Thyroid gland (tissue), 4 donors: ENCODE results near the gene TRAFD1. TPM values are rescaled to one million over a fixed set of nuclear protein-coding genes. Genes with fewer than 3 reads are reported as not detected.
A peak's percentile ranks its signal among the peaks of the same experiment; 100 is the strongest.

Source experiments
- DNase-seq, 2 donors: peaks; one replicate each; pipeline ENCODE4 v3.0.0-alpha.2; 2019
- H3K27ac ChIP-seq, 3 donors: fragments of 200-600 bp; sonication (generic); 1 replicate in 2 of 3; 2 replicates in 1 of 3; pipeline ENCODE4 v1.5.1; 2016 to 2019; ENCODE audit warnings: mild to moderate bottlenecking in 1 of 3, moderate library complexity in 1 of 3
- H3K27me3 ChIP-seq: fragments of 200-600 bp; sonication (generic); one replicate; pipeline ENCODE4 v1.5.1; 2019
- H3K36me3 ChIP-seq, 2 donors: fragments of 200-600 bp; sonication (generic); one replicate each; pipeline ENCODE4 v1.5.1; 2016 to 2019
- H3K4me1 ChIP-seq, 2 donors: fragments of 200-600 bp; sonication (generic); one replicate each; pipeline ENCODE4 v1.5.1; 2017 to 2019
- H3K4me3 ChIP-seq, 3 donors: fragments of 200-600 bp; sonication (generic); replicated peaks in 1 of 3; 1 replicate in 2 of 3; 2 replicates in 1 of 3; pipeline ENCODE4 v1.5.1; 2016; ENCODE audit warnings: mild to moderate bottlenecking in 1 of 3
- H3K9me3 ChIP-seq: fragments of 200-600 bp; sonication (generic); one replicate; pipeline ENCODE4 v1.5.1; 2017
- CTCF ChIP-seq, 6 experiments: fragments of 200-600 bp in 3 of 6; fragments of 450-650 bp in 3 of 6; sonication (generic) in 3 of 6; IDR thresholded peaks; one replicate each; pipeline ENCODE4 v1.5.1; 2016 to 2019; ENCODE audit warnings: antibody characterized with exemption in 6 of 6, mild to moderate bottlenecking in 2 of 6, inconsistent platforms in 1 of 6, moderate library complexity in 1 of 6
- POLR2A ChIP-seq, 2 donors: fragments of 450-650 bp; IDR thresholded peaks; one replicate each; pipeline ENCODE4 v1.6.1; 2017; ENCODE audit warnings: antibody characterized with exemption in 2 of 2, mild to moderate bottlenecking in 2 of 2, moderate library complexity in 1 of 2
- WGBS, 2 donors: methylation state at CpG; one replicate each; pipeline ENCODE4 v1.1.5; 2017; 5-methylcytosine and 5-hydroxymethylcytosine counted together
- intact Hi-C: fragments of 100-400 bp; cut with DNase I; formaldehyde crosslinking; loops from one replicate; pipeline ENCODE4 v1.15.1; 2023
- total RNA-seq, 4 donors: library from RNA; depleted of rRNA; stranded (reverse); fragments of >200 nt; gene quantifications; one replicate each; pipeline ENCODE4 v1.2.3, GENCODE V29; 2016

Gene TRAFD1
- total RNA-seq, 4 donors from 2014 or later = 24.6 to 34.4 (median 27.9) TPM

- WGBS, 2 donors = 93 to 99% methylated on average over 16 to 31 of the region's 46 CpGs
- TF ChIP-seq CTCF (IDR thresholded peaks at IDR 0.05) = no peak
- no peak for TF ChIP-seq POLR2A (IDR thresholded peaks at IDR 0.05)
- Histone ChIP-seq H3K27ac (no peak overlapping the region), H3K4me1 (no peaks in the 10 kb centered on the region), H3K36me3 (peaks cover 36 to 62% of the 10 kb centered on the region in 2 donors), H3K9me3 (no peaks in the 10 kb centered on the region), H3K27me3 (no peaks in the 10 kb centered on the region), H3K4me3 (no peak overlapping the region)
- no peak for DNase-seq
- intact Hi-C loops = no loop called here
Observed at GRCh38 chr12:112184056-112184887, 58.9 kb downstream of the TRAFD1 start.

DNA sequence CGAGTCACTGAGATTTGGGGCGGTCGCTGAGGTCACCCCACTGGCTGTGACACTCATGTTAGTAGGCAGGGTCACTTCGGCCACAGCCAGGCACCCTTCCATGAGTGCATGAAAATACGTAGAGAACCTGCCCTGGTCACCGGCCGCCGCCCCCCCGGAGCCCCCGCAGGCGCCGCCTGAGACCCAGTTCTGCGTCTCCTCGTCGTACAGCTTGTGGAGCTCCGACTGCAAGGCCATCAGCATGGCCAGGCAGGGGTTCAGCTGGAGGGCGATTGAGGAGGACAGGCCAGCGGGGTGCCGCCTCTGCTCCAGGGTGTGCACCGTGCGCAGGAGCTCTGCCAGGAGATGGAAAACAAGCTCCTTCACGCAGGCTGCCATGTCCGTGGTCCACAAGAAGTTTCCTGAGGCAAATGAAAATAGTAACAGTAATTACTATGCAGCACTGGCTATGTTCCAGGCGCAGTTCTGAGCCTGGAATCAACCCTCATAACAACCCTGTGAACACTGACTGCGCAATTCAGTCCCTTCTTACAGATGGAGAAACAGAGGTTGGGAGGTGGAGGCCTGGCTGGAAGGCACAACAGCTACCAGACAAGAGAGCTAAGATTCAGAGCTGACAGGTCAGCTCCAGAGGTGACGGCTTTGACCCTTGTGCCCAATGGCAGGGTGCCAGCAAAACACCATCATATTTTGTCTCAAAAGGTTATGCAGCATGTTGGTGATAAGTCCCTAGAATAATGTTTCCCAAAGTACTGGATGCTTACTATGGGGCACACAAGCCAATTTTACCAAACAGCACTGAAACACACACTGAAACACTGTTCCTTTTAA, 59.9 kb downstream of the TRAFD1 start:
- 94 to 95% methylated on average over 26 of the region's 26 CpGs for WGBS, 2 donors
- H3K27ac ChIP-seq = no peak overlapping the region
- intact Hi-C loops = no loop called here
- TF ChIP-seq CTCF (IDR thresholded peaks at IDR 0.05) (no peak), POLR2A (IDR thresholded peaks at IDR 0.05) (no peak)
- H3K36me3 ChIP-seq = peaks cover 32 to 52% of the 10 kb centered on the region in 2 donors
- no peaks in the 10 kb centered on the region for H3K27me3 ChIP-seq
- peaks cover 0 to 2% of the 10 kb centered on the region in 2 donors for H3K4me1 ChIP-seq
- no peak overlapping the region for H3K4me3 ChIP-seq
- no peaks in the 10 kb centered on the region for H3K9me3 ChIP-seq
- DNase-seq = no peak

DNA sequence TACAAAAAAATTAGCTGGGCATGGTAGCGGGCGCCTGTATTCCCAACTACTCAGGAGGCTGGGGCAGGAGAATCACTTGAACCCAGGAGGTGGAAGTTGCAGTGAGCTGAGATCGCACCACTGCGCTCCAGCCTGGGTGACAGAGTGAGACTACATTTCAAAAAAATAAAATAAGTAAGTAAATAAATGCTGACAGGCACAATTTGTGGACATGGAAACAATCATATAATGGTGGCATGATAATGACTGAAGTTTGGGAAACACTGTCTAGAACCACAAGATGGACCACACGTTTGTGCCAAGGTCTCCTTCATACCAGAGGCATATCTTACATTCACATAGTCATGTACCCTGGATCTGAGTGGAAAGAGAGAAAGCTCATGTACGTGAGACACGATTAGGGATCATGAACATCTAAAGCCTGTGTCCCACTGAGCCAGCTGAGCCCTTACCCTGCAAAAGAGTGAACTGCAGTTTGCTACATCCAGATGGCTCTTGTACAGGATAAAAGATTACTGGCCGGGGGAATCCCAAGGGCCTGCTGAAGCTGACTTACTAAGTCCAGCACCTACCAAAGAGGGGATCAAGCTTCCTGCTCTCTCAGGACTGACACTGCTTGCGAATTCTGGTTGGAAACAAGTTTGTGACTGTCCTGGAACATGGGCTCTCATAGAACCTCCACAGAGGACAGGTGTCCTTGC, 62.9 kb downstream of the TRAFD1 start:
- intact Hi-C loops = no loop called here
- TF ChIP-seq CTCF (IDR thresholded peaks at IDR 0.05) (no peak), POLR2A (IDR thresholded peaks at IDR 0.05) (no peak)

DNA sequence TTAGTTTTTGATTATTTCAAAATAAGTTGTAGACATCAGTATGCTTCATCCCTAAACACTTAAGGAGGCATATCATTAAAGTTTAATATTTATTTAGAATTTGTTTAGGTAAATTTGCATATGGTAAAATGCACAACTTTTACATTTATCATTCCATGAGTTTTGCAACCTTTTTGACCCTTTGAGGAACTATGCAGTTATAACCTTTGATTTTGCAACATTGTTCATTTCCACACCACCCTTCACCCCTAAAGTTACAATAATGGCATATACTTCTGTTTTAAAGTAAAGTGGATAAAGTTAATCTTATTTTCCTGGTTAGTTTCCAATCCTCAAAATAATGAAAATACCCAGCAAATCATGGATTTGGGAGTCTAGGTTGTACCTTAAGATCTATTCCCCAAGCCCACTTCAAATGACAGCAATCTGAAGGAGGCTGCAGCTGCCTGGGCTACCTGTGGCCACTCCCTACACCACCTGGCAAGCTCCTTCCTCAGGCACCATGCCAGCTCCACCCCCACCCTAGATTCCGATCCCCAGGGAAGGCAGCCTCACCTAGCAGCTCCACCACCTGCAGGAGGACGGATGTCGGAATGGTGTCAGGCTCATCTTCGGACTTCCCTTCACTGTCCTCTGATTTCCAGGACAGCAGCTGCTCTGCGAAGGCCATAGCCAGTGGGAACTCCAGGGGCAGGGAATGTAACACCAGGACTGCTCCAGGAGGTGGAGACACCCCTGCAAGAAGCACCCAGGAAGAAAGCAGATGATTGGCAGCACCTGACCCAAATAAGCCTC, 65.1 kb downstream of the TRAFD1 start:
- WGBS, 2 donors = 70 to 98% methylated on average over 5 of the region's 5 CpGs
- TF ChIP-seq CTCF (IDR thresholded peaks at IDR 0.05) = no peak
- no peak for TF ChIP-seq POLR2A (IDR thresholded peaks at IDR 0.05)
- Histone ChIP-seq H3K4me3 (no peak overlapping the region), H3K27me3 (no peaks in the 10 kb centered on the region), H3K4me1 (peaks cover 0 to 6% of the 10 kb centered on the region in 2 donors), H3K36me3 (peaks cover 42 to 51% of the 10 kb centered on the region in 2 donors), H3K27ac (no peak overlapping the region), H3K9me3 (no peaks in the 10 kb centered on the region)
- peak; percentile 18 to 30 for DNase-seq
- intact Hi-C loops = no loop called here

More for the DNA sequence above, 62.9 kb downstream of the TRAFD1 start:
- Histone ChIP-seq H3K9me3 (no peaks in the 10 kb centered on the region), H3K27ac (no peak overlapping the region), H3K4me3 (no peak overlapping the region), H3K36me3 (peaks cover 45 to 54% of the 10 kb centered on the region in 2 donors), H3K27me3 (no peaks in the 10 kb centered on the region), H3K4me1 (peaks cover 0 to 6% of the 10 kb centered on the region in 2 donors)
- DNase-seq = no peak
- WGBS, 2 donors = 94 to 95% methylated on average over 9 of the region's 9 CpGs
